Caco-2 (cell line): ENCODE data around the gene TINAGL1. TPM values are rescaled to one million over a fixed set of nuclear protein-coding genes. Genes with fewer than 3 reads are reported as not detected.

Experiments
- Bru-seq: library from RNA; stranded (reverse); fragments of 400-500 nt; gene quantifications from one replicate; lab custom pipeline; 2021; lab: Mats Ljungman, UMichigan
- BruChase-seq, 2 experiments: library from RNA; stranded (reverse); fragments of 400-500 nt; gene quantifications; one replicate each; lab custom pipeline; 2021; lab: Mats Ljungman, UMichigan
- BruUV-seq: library from RNA; stranded (reverse); fragments of 400-500 nt; replicated peaks from 2 replicates; lab custom pipeline; 2021; lab: Mats Ljungman, UMichigan
- CTCF ChIA-PET: fragments of 300-600 bp; sonication (Branson Sonifier 250); formaldehyde crosslinking; loops from one replicate; lab custom pipeline; 2022; ENCODE audit warnings: antibody characterized with exemption; lab: Charles Lee
- POLR2A ChIA-PET: fragments of 300-600 bp; sonication (Branson Sonifier 250); formaldehyde crosslinking; loops from one replicate; lab custom pipeline; 2022; ENCODE audit warnings: antibody characterized with exemption; lab: Charles Lee
- DNase-seq, 2 experiments: peaks; one replicate each; pipeline versions ENCODE4 v3.0.0 to v3.0.0-alpha.2; 2020 to 2022
- H3K27me3 ChIP-seq: replicated peaks from 2 replicates; pipeline ENCODE4 v1.6.0; 2011; ENCODE audit warnings: low read length; ENCODE audit not compliant: control insufficient read depth, insufficient read depth
- H3K36me3 ChIP-seq: 2 replicates; pipeline ENCODE4 v1.5.1; 2011; ENCODE audit warnings: low read length; ENCODE audit not compliant: control insufficient read depth, insufficient read depth
- H3K4me1 ChIP-seq: fragments of 250-450 bp; sonication (Bioruptor Pico); 2 replicates; pipeline ENCODE4 v1.5.1; 2020; ENCODE audit warnings: mild to moderate bottlenecking
- H3K4me3 ChIP-seq: 2 replicates; pipeline ENCODE4 v1.5.1; 2011; ENCODE audit warnings: low read depth, mild to moderate bottlenecking, control low read depth, low read length
- H3K9me3 ChIP-seq: fragments of 250-450 bp; sonication (Bioruptor Pico); 2 replicates; pipeline ENCODE4 v1.5.1; 2020; ENCODE audit warnings: mild to moderate bottlenecking, moderate library complexity
- H3K27ac Mint-ChIP-seq: one replicate; pipeline ENCODE4 v1.8.0; 2022; ENCODE audit warnings: mixed read lengths; ENCODE audit not compliant: unreplicated experiment
- H3K27me3 Mint-ChIP-seq: one replicate; pipeline ENCODE4 v1.8.0; 2022; ENCODE audit warnings: mixed read lengths; ENCODE audit not compliant: insufficient read depth, unreplicated experiment
- H3K36me3 Mint-ChIP-seq: one replicate; pipeline ENCODE4 v1.8.0; 2022; ENCODE audit warnings: mild to moderate bottlenecking, mixed read lengths; ENCODE audit not compliant: insufficient read depth, unreplicated experiment
- H3K4me1 Mint-ChIP-seq: one replicate; pipeline ENCODE4 v1.8.0; 2022; ENCODE audit warnings: low read depth, mixed read lengths; ENCODE audit not compliant: unreplicated experiment
- H3K4me3 Mint-ChIP-seq: one replicate; pipeline ENCODE4 v1.8.0; 2022; ENCODE audit warnings: mild to moderate bottlenecking, moderate library complexity, mixed read lengths; ENCODE audit not compliant: unreplicated experiment
- H3K9me3 Mint-ChIP-seq: one replicate; pipeline ENCODE4 v1.8.0; 2022; ENCODE audit warnings: mixed read lengths; ENCODE audit not compliant: unreplicated experiment
- intact Hi-C: fragments of 100-400 bp; cut with micrococcal nuclease; formaldehyde crosslinking; loops from one replicate; pipeline ENCODE4 v1.10.0; 2022; ENCODE audit not compliant: unreplicated experiment
- long read RNA-seq: library from polyadenylated mRNA; stranded (forward); transcript quantifications from one replicate; pipeline ENCODE4 v2.0.0, GENCODE V29; 2022
- total RNA-seq: library from RNA; stranded (reverse); gene quantifications from 2 replicates; pipeline ENCODE4 v1.2.3, GENCODE V29; 2022
- TF ChIP-seq, protein P1 (sequence below), 2 experiments: fragments of 200-600 bp in 1 of 2; IDR thresholded peaks; 1 replicate in 1 of 2; 2 replicates in 1 of 2; pipeline versions ENCODE4 v1.5.1 to v1.8.0; 2011 to 2022; ENCODE audit warnings: antibody characterized with exemption in 1 of 2, control low read depth in 1 of 2, inconsistent platforms in 1 of 2, low read depth in 1 of 2, low read length in 1 of 2, mild to moderate bottlenecking in 1 of 2, moderate library complexity in 1 of 2; ENCODE audit not compliant: insufficient read depth in 1 of 2, severe bottlenecking in 1 of 2, unreplicated experiment in 1 of 2

The TINAGL1 gene
- total RNA-seq (89.3 and 101 TPM in 2 replicates), Bru-seq, nascent RNA (percentile 85 among the genes with signal in this experiment), BruChase-seq, experiment 1, labeled RNA remaining after a 2-hour chase (percentile 86 among the genes with signal in this experiment), BruChase-seq, experiment 2, labeled RNA remaining after a 6-hour chase (percentile 87 among the genes with signal in this experiment)
- long read RNA-seq, transcript TINAGL1-201 (12 exons, 2,187 nt): major isoform, 143 of 231 reads
- long read RNA-seq, partial matches to known transcripts: 24 of 231 reads
- long read RNA-seq, other reads (novel, unspliced or antisense): 62 of 231 reads

GRCh38 chr1:31576201-31576669 is at the start of gene TINAGL1:
TINAGL1 (plus strand) TSS chr1:31576515; CDS start chr1:31577149, 634 bp downstream.
- H3K27ac Mint-ChIP-seq: peak within 1 kb of the TSS; percentile 83
- CTCF ChIA-PET: interaction anchor here (1.9 kb wide), 1 partner anchor 27 kb away, joined by 6 read pairs; no protein-coding TSS in a partner anchor

GRCh38 chr1:31529999-31530684 is 46.2 kb upstream of the TINAGL1 start:
- H3K27ac Mint-ChIP-seq: no peak overlapping the region
- H3K4me1 ChIP-seq: no peaks in the 10 kb centered on the region
- no peaks in the 10 kb centered on the region for H3K27me3 Mint-ChIP-seq
- no peaks in the 10 kb centered on the region for H3K36me3 Mint-ChIP-seq
- no peaks in the 10 kb centered on the region for H3K9me3 ChIP-seq
- H3K4me1 Mint-ChIP-seq: no peaks in the 10 kb centered on the region
- intact Hi-C loops: no loop called here
- no peaks in the 10 kb centered on the region for H3K9me3 Mint-ChIP-seq
- BruUV-seq: no TSS peak
- ChIA-PET CTCF (interaction anchor here (0.6 kb wide), 1 partner anchor 14 kb away, joined by 3 read pairs; no protein-coding TSS in a partner anchor), POLR2A (no interaction called here)
- H3K36me3 ChIP-seq: no peaks in the 10 kb centered on the region
- no peak overlapping the region for H3K4me3 Mint-ChIP-seq
- no peak for DNase-seq
- TF ChIP-seq, protein P1, sequence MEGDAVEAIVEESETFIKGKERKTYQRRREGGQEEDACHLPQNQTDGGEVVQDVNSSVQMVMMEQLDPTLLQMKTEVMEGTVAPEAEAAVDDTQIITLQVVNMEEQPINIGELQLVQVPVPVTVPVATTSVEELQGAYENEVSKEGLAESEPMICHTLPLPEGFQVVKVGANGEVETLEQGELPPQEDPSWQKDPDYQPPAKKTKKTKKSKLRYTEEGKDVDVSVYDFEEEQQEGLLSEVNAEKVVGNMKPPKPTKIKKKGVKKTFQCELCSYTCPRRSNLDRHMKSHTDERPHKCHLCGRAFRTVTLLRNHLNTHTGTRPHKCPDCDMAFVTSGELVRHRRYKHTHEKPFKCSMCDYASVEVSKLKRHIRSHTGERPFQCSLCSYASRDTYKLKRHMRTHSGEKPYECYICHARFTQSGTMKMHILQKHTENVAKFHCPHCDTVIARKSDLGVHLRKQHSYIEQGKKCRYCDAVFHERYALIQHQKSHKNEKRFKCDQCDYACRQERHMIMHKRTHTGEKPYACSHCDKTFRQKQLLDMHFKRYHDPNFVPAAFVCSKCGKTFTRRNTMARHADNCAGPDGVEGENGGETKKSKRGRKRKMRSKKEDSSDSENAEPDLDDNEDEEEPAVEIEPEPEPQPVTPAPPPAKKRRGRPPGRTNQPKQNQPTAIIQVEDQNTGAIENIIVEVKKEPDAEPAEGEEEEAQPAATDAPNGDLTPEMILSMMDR (IDR thresholded peaks at IDR 0.05; ENCODE audit: insufficient read depth in 1 of 2, low read depth in 1 of 2, low read length in 1 of 2, severe bottlenecking in 1 of 2, unreplicated experiment in 1 of 2): no peak
- no peaks in the 10 kb centered on the region for H3K27me3 ChIP-seq
- no peak overlapping the region for H3K4me3 ChIP-seq

More at GRCh38 chr1:31576201-31576669, at the start of gene TINAGL1:
- H3K9me3 ChIP-seq: no peaks in the 10 kb centered on the region
- peak; percentile 86 for DNase-seq
- Mint-ChIP-seq H3K36me3 (peaks cover 16% of the 10 kb centered on the region), H3K27me3 (no peaks in the 10 kb centered on the region), H3K4me1 (peaks cover 30% of the 10 kb centered on the region), H3K9me3 (no peaks in the 10 kb centered on the region), H3K4me3 (no peak within 1 kb of the TSS)
- POLR2A ChIA-PET: no interaction called here
- H3K36me3 ChIP-seq: no peaks in the 10 kb centered on the region
- intact Hi-C loops: loop anchor here (2.0 kb wide), 1 partner anchor 15 kb away; no protein-coding TSS in a partner anchor
- TF ChIP-seq, protein P1 (IDR thresholded peaks at IDR 0.05; ENCODE audit: insufficient read depth in 1 of 2, low read depth in 1 of 2, low read length in 1 of 2, severe bottlenecking in 1 of 2, unreplicated experiment in 1 of 2): no peak
- H3K27me3 ChIP-seq: no peaks in the 10 kb centered on the region
- H3K4me1 ChIP-seq: peaks cover 47% of the 10 kb centered on the region
- BruUV-seq: no TSS peak
- peak within 1 kb of the TSS; percentile 75 for H3K4me3 ChIP-seq

DNA sequence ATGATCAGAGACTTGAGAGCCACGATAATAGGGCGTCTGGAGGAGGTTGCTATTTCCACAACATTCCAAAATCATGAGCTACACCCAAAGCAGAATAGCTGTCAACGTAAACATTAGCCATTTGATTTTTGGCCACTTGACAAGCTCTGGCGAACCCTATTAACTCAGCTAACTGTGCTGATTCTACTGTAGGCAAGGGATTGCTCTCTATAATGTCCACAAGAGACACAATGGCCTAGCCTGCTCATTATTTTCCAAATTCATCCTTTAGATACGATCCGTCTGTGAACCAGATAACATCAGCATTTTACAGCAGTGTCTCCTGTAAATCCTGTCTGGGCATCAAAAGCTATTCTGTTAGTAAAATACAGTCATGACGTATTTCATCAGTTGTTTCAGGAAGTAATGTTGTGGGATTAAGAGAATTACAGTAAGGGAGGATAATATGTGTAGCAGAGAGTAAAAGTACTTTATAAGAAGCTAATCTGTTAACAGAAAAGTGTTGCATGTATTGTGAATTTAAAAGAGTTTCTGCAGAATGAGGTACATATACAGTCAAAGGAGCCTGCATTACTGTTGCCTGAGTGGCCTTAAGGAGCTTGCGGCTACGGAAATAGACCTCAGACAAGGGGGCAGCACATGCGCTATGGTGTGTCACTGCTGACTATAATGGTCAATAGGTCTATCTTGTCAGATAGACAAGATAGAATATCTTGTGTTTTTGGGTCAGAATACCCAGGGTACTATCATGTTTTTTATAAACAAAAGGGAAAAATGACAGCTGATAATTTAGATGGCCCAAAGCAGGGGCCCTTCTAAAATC is 44.9 kb upstream of the TINAGL1 start:
- H3K4me1 Mint-ChIP-seq: no peaks in the 10 kb centered on the region
- no TSS peak for BruUV-seq
- H3K27me3 Mint-ChIP-seq: no peaks in the 10 kb centered on the region
- TF ChIP-seq, protein P1 (IDR thresholded peaks at IDR 0.05; ENCODE audit: insufficient read depth in 1 of 2, low read depth in 1 of 2, low read length in 1 of 2, severe bottlenecking in 1 of 2, unreplicated experiment in 1 of 2): no peak
- no peaks in the 10 kb centered on the region for H3K9me3 Mint-ChIP-seq
- CTCF ChIA-PET: no interaction called here
- Histone ChIP-seq H3K36me3 (no peaks in the 10 kb centered on the region), H3K9me3 (no peaks in the 10 kb centered on the region), H3K4me1 (no peaks in the 10 kb centered on the region), H3K27me3 (no peaks in the 10 kb centered on the region), H3K4me3 (no peak overlapping the region)
- intact Hi-C loops: no loop called here
- H3K27ac Mint-ChIP-seq: no peak overlapping the region
- no peak overlapping the region for H3K4me3 Mint-ChIP-seq
- DNase-seq: no peak
- POLR2A ChIA-PET: no interaction called here
- H3K36me3 Mint-ChIP-seq: no peaks in the 10 kb centered on the region
